Endodermal cell (in vitro differentiated cells): ENCODE measurements around the gene RYR2. TPM values are rescaled to one million over a fixed set of nuclear protein-coding genes. Genes with fewer than 3 reads are reported as not detected.

ENCODE experiments used
- DNase-seq: peaks from one replicate; pipeline ENCODE4 v3.0.0-alpha.2; 2017
- H3K27ac ChIP-seq: 2 replicates; pipeline ENCODE4 v1.5.1; 2013; ENCODE audit warnings: mild to moderate bottlenecking, low read depth, low read length, moderate library complexity
- H3K27me3 ChIP-seq: 2 replicates; pipeline ENCODE4 v1.6.1; 2013; ENCODE audit warnings: mild to moderate bottlenecking, low read length, moderate library complexity; ENCODE audit not compliant: insufficient read depth, control insufficient read depth, poor library complexity, severe bottlenecking
- H3K36me3 ChIP-seq: 2 replicates; pipeline ENCODE4 v1.7.0; 2013; ENCODE audit warnings: mild to moderate bottlenecking, low read length, moderate library complexity; ENCODE audit not compliant: control insufficient read depth, insufficient read depth
- H3K4me1 ChIP-seq: one replicate; pipeline ENCODE4 v1.7.0; 2013; ENCODE audit warnings: low read length; ENCODE audit not compliant: control insufficient read depth, insufficient read depth
- H3K4me3 ChIP-seq: 2 replicates; pipeline ENCODE4 v1.5.1; 2013; ENCODE audit warnings: mild to moderate bottlenecking, low read length, moderate library complexity
- H3K9ac ChIP-seq: 2 replicates; pipeline ENCODE4 v1.6.1; 2013; ENCODE audit warnings: mild to moderate bottlenecking, low read length, moderate library complexity; ENCODE audit not compliant: poor library complexity, severe bottlenecking; ENCODE audit errors: extremely low read depth
- H3K9me3 ChIP-seq: 2 replicates; pipeline ENCODE4 v1.6.1; 2013; ENCODE audit warnings: mild to moderate bottlenecking, low read length, moderate library complexity; ENCODE audit not compliant: control insufficient read depth
- H3K27ac Mint-ChIP-seq: 2 replicates; pipeline ENCODE4 v1.8.0; 2020; ENCODE audit warnings: mixed read lengths
- H3K27me3 Mint-ChIP-seq: 2 replicates; pipeline ENCODE4 v1.8.0; 2021; ENCODE audit warnings: mild to moderate bottlenecking, mixed read lengths; ENCODE audit not compliant: insufficient read depth
- H3K36me3 Mint-ChIP-seq: 2 replicates; pipeline ENCODE4 v1.8.0; 2020; ENCODE audit warnings: low read depth, mixed read lengths
- H3K4me1 Mint-ChIP-seq: 2 replicates; pipeline ENCODE4 v1.8.0; 2020; ENCODE audit warnings: mixed read lengths
- H3K4me3 Mint-ChIP-seq: 2 replicates; pipeline ENCODE4 v1.8.0; 2020; ENCODE audit warnings: mild to moderate bottlenecking, moderate library complexity, mixed read lengths
- H3K9me3 Mint-ChIP-seq: 2 replicates; pipeline ENCODE4 v1.8.0; 2020; ENCODE audit warnings: mild to moderate bottlenecking, mixed read lengths
- CTCF ChIP-seq: fragments of 200-600 bp; sonication (generic); conservative IDR thresholded peaks from 2 replicates; pipeline ENCODE4 v1.5.0; 2021; ENCODE audit warnings: antibody characterized with exemption, mild to moderate bottlenecking
- WGBS, 2 experiments: methylation state at CpG; one replicate each; pipeline versions ENCODE4 v1.1.5 to v1.1.7; 2013; ENCODE audit warnings: missing lambda C conversion rate in 2 of 2, mixed read lengths in 1 of 2; ENCODE audit not compliant: insufficient coverage in 1 of 2, insufficient read length in 1 of 2; 5-methylcytosine and 5-hydroxymethylcytosine counted together
- total RNA-seq, 2 donors: library from RNA; stranded (reverse); fragmentation: NEBNext Ultra II Directional in 1 of 2; extraction: Animal tissue kit (Norgen Biotek cat#: 25700) in 1 of 2; gene quantifications; 2 replicates in 1 of 2; 3 replicates in 1 of 2; pipeline ENCODE4 v1.2.1, GENCODE V29; 2021

Gene RYR2
- total RNA-seq, 2 donors from 2014 or later, result 0.95 to 2.4 TPM

GRCh38 chr1:237180256-237180655 lies 138.3 kb downstream of the RYR2 start:
- no peak overlapping the region for H3K9ac ChIP-seq
- Mint-ChIP-seq H3K27me3 (no peaks in the 10 kb centered on the region), H3K4me3 (no peak overlapping the region), H3K27ac (no peak overlapping the region), H3K36me3 (no peaks in the 10 kb centered on the region), H3K4me1 (peaks cover 3% of the 10 kb centered on the region), H3K9me3 (peaks cover 2% of the 10 kb centered on the region)
- no peak overlapping the region for H3K27ac ChIP-seq
- H3K4me3 ChIP-seq, result no peak overlapping the region
- H3K9me3 ChIP-seq, result no peaks in the 10 kb centered on the region
- H3K27me3 ChIP-seq, result no peaks in the 10 kb centered on the region
- H3K4me1 ChIP-seq, result no peaks in the 10 kb centered on the region
- DNase-seq, result no peak
- no peaks in the 10 kb centered on the region for H3K36me3 ChIP-seq
- no peak for TF ChIP-seq CTCF
- WGBS, 2 experiments, result 97 to 100% methylated on average over 2 of the region's 2 CpGs

GRCh38 chr1:237181743-237182317 lies 139.8 kb downstream of the RYR2 start:
- no peaks in the 10 kb centered on the region for H3K36me3 Mint-ChIP-seq
- no peak for DNase-seq
- H3K4me1 ChIP-seq, result no peaks in the 10 kb centered on the region
- no peak overlapping the region for H3K4me3 ChIP-seq
- no peak overlapping the region for H3K9ac ChIP-seq
- no peak overlapping the region for H3K27ac Mint-ChIP-seq
- H3K4me1 Mint-ChIP-seq, result peaks cover 3% of the 10 kb centered on the region
- H3K36me3 ChIP-seq, result no peaks in the 10 kb centered on the region
- H3K9me3 ChIP-seq, result no peaks in the 10 kb centered on the region
- no peaks in the 10 kb centered on the region for H3K27me3 Mint-ChIP-seq
- no peak overlapping the region for H3K4me3 Mint-ChIP-seq
- no peaks in the 10 kb centered on the region for H3K27me3 ChIP-seq
- TF ChIP-seq CTCF, result no peak
- WGBS, 2 experiments, result 94 to 98% methylated on average over 5 to 12 of the region's 12 CpGs
- H3K27ac ChIP-seq, result no peak overlapping the region
- H3K9me3 Mint-ChIP-seq, result peaks cover 2% of the 10 kb centered on the region

- WGBS, 2 experiments, result 87 to 88% methylated on average over 5 to 7 of the region's 7 CpGs
- H3K27ac ChIP-seq, result no peak overlapping the region
- H3K9ac ChIP-seq, result no peak overlapping the region
- no peaks in the 10 kb centered on the region for H3K4me1 ChIP-seq
- H3K9me3 Mint-ChIP-seq, result peaks cover 2% of the 10 kb centered on the region
- DNase-seq, result peak; percentile 83
- H3K9me3 ChIP-seq, result no peaks in the 10 kb centered on the region
- no peaks in the 10 kb centered on the region for H3K36me3 ChIP-seq
- no peak for TF ChIP-seq CTCF
- no peak overlapping the region for H3K4me3 Mint-ChIP-seq
- H3K27me3 ChIP-seq, result no peaks in the 10 kb centered on the region
- no peak overlapping the region for H3K4me3 ChIP-seq
- no peaks in the 10 kb centered on the region for H3K36me3 Mint-ChIP-seq
- H3K27ac Mint-ChIP-seq, result peak overlapping the region; percentile 53
- H3K27me3 Mint-ChIP-seq, result no peaks in the 10 kb centered on the region
- peaks cover 3% of the 10 kb centered on the region for H3K4me1 Mint-ChIP-seq
These were observed 142.1 kb downstream of the RYR2 start for GRCh38 chr1:237183963-237184540.
